ENCODE measurements around the gene ZCWPW1.
"Not testable (repeated sequence)": the region's sequence is repeated elsewhere in the genome, so short reads cannot be mapped to it uniquely, and the experiment has no call there.

The ZCWPW1 gene

GRCh38 chr7:100456562-100456961 lies 28.1 kb upstream of the ZCWPW1 start:
- DNase-seq (ENCODE audit: low read depth): no peak

- no peak for DNase-seq (ENCODE audit: low read depth)
These were observed 26.7 kb upstream of the ZCWPW1 start for GRCh38 chr7:100455206-100455605.

GRCh38 chr7:100453854-100454253 lies 25.4 kb upstream of the ZCWPW1 start:
- DNase-seq (ENCODE audit: low read depth): not testable (repeated sequence)

GRCh38 chr7:100452513-100452912 lies 24.0 kb upstream of the ZCWPW1 start:
- no peak for DNase-seq (ENCODE audit: low read depth)

GRCh38 chr7:100449190-100449795 lies 20.8 kb upstream of the ZCWPW1 start:
- no peak for DNase-seq (ENCODE audit: low read depth)

- not testable (repeated sequence) for DNase-seq (ENCODE audit: low read depth)
These were observed 18.9 kb upstream of the ZCWPW1 start for GRCh38 chr7:100447363-100447762.

GRCh38 chr7:100446040-100446439 lies 17.5 kb upstream of the ZCWPW1 start:
- no peak for DNase-seq (ENCODE audit: low read depth)

GRCh38 chr7:100444311-100445278 lies 16.1 kb upstream of the ZCWPW1 start:
- DNase-seq (ENCODE audit: low read depth): no peak

GRCh38 chr7:100443096-100443840 lies 14.8 kb upstream of the ZCWPW1 start:
- no peak for DNase-seq (ENCODE audit: low read depth)

- no peak for DNase-seq (ENCODE audit: low read depth)
These were observed 13.4 kb upstream of the ZCWPW1 start for GRCh38 chr7:100441641-100442535.

GRCh38 chr7:100439244-100439643 lies 10.7 kb upstream of the ZCWPW1 start:
- DNase-seq (ENCODE audit: low read depth): not testable (repeated sequence)

GRCh38 chr7:100438731-100439130 lies 10.2 kb upstream of the ZCWPW1 start:
- DNase-seq (ENCODE audit: low read depth): not testable (repeated sequence)

GRCh38 chr7:100438172-100438571 lies 9.7 kb upstream of the ZCWPW1 start:
- DNase-seq (ENCODE audit: low read depth): no peak

GRCh38 chr7:100437150-100438100 lies 8.9 kb upstream of the ZCWPW1 start:
- no peak for DNase-seq (ENCODE audit: low read depth)

GRCh38 chr7:100435401-100436304 lies 7.2 kb upstream of the ZCWPW1 start:
- DNase-seq (ENCODE audit: low read depth): no peak

GRCh38 chr7:100434297-100435144 lies 6.0 kb upstream of the ZCWPW1 start:
- no peak for DNase-seq (ENCODE audit: low read depth)

- no peak for DNase-seq (ENCODE audit: low read depth)
These were observed 5.2 kb upstream of the ZCWPW1 start for GRCh38 chr7:100433592-100434296.

GRCh38 chr7:100433276-100433591 lies 4.7 kb upstream of the ZCWPW1 start:
- DNase-seq (ENCODE audit: low read depth): no peak
